ENCODE results near the gene TROAP.

- TF ChIP-seq, protein P1, sequence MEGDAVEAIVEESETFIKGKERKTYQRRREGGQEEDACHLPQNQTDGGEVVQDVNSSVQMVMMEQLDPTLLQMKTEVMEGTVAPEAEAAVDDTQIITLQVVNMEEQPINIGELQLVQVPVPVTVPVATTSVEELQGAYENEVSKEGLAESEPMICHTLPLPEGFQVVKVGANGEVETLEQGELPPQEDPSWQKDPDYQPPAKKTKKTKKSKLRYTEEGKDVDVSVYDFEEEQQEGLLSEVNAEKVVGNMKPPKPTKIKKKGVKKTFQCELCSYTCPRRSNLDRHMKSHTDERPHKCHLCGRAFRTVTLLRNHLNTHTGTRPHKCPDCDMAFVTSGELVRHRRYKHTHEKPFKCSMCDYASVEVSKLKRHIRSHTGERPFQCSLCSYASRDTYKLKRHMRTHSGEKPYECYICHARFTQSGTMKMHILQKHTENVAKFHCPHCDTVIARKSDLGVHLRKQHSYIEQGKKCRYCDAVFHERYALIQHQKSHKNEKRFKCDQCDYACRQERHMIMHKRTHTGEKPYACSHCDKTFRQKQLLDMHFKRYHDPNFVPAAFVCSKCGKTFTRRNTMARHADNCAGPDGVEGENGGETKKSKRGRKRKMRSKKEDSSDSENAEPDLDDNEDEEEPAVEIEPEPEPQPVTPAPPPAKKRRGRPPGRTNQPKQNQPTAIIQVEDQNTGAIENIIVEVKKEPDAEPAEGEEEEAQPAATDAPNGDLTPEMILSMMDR (IDR thresholded peaks at IDR 0.05; ENCODE audit: low read depth, low read length): no peak
- no peak for TF ChIP-seq POLR2A (IDR thresholded peaks at IDR 0.05; ENCODE audit: extremely low read depth, insufficient read length)
- no peak for TF ChIP-seq MYC (IDR thresholded peaks at IDR 0.05; ENCODE audit: low read depth, low read length)
Measured at GRCh38 chr12:49332891-49333371, 9.9 kb downstream of the TROAP start.

Data from NB4 (cell line).